Smooth muscle cell (in vitro differentiated cells): Measurements from ENCODE around the gene PALD1. TPM values are rescaled to one million over a fixed set of nuclear protein-coding genes. Genes with fewer than 3 reads are reported as not detected.

Experiments
- DNase-seq: peaks from one replicate; lab custom pipeline; 2025; ENCODE audit not compliant: unreplicated experiment; lab: John Stamatoyannopoulos, UW
- H2AFZ ChIP-seq: fragments of 200-600 bp; sonication (generic); 2 replicates; pipeline ENCODE4 v1.6.0; 2016; ENCODE audit warnings: antibody characterized with exemption, low read depth, mild to moderate bottlenecking
- H3F3A ChIP-seq: fragments of 200-600 bp; sonication (generic); 2 replicates; pipeline ENCODE4 v1.6.0; 2017; ENCODE audit warnings: antibody characterized with exemption, low read depth
- H3K27ac ChIP-seq: fragments of 200-600 bp; sonication (generic); 2 replicates; pipeline ENCODE4 v1.5.1; 2016; ENCODE audit warnings: low read depth, mild to moderate bottlenecking
- H3K27me3 ChIP-seq: fragments of 200-600 bp; sonication (generic); 2 replicates; pipeline ENCODE4 v1.6.1; 2016; ENCODE audit warnings: low read depth, mild to moderate bottlenecking
- H3K36me3 ChIP-seq: fragments of 200-600 bp; sonication (generic); 2 replicates; pipeline ENCODE4 v1.5.1; 2016; ENCODE audit warnings: low read depth
- H3K4me1 ChIP-seq: fragments of 200-600 bp; sonication (generic); 2 replicates; pipeline ENCODE4 v1.5.1; 2016; ENCODE audit warnings: low read depth
- H3K4me2 ChIP-seq: fragments of 200-600 bp; sonication (generic); 2 replicates; pipeline ENCODE4 v1.6.0; 2016; ENCODE audit warnings: mild to moderate bottlenecking
- H3K4me3 ChIP-seq: fragments of 200-600 bp; sonication (generic); 2 replicates; pipeline ENCODE4 v1.5.1; 2016; ENCODE audit warnings: mild to moderate bottlenecking
- H3K79me2 ChIP-seq: fragments of 200-600 bp; sonication (generic); 2 replicates; pipeline ENCODE4 v1.6.0; 2016; ENCODE audit warnings: low read depth, mild to moderate bottlenecking
- H3K9ac ChIP-seq: fragments of 200-600 bp; sonication (generic); 2 replicates; pipeline ENCODE4 v1.6.0; 2016; ENCODE audit warnings: low read depth
- H3K9me3 ChIP-seq: fragments of 200-600 bp; sonication (generic); replicated peaks from 2 replicates; pipeline ENCODE4 v1.5.1; 2016; ENCODE audit warnings: low read depth
- H4K20me1 ChIP-seq: fragments of 200-600 bp; sonication (generic); 2 replicates; pipeline ENCODE4 v1.6.0; 2016; ENCODE audit warnings: low read depth
- WGBS: methylation state at CpG from one replicate; pipeline ENCODE4 v1.1.7; 2016; ENCODE audit warnings: low lambda C conversion rate; 5-methylcytosine and 5-hydroxymethylcytosine counted together
- polyA plus RNA-seq: library from polyadenylated mRNA; unstranded; fragments of >200 nt; fragmentation: Nextera tagmentation; extraction: Ambion mirVana; gene quantifications from 2 replicates; pipeline ENCODE4 v1.2.1, GENCODE V29; 2016
- total RNA-seq: library from RNA; depleted of rRNA; stranded (reverse); fragments of >200 nt; gene quantifications from 2 replicates; pipeline ENCODE4 v1.2.3, GENCODE V29; 2014
- TF ChIP-seq, protein P1 (sequence below): fragments of 200-600 bp; sonication (generic); IDR thresholded peaks from 2 replicates; pipeline ENCODE4 v1.5.1; 2017; ENCODE audit warnings: borderline replicate concordance, mild to moderate bottlenecking, antibody characterized with exemption; ENCODE audit not compliant: insufficient read depth, poor library complexity, severe bottlenecking

The PALD1 gene
- total and polyA plus RNA-seq, 2 experiments from 2014 or later: 1.4 to 2.2 TPM

- no peak for DNase-seq
- peaks cover 12% of the 10 kb centered on the region for H3K4me1 ChIP-seq
- H3K9me3 ChIP-seq: no peaks in the 10 kb centered on the region
- 96% methylated on average over 17 of the region's 17 CpGs for WGBS
- no peak overlapping the region for H2AFZ ChIP-seq
- H3K27ac ChIP-seq: no peak overlapping the region
- H3K4me3 ChIP-seq: no peak overlapping the region
- no peaks in the 10 kb centered on the region for H4K20me1 ChIP-seq
- no peak overlapping the region for H3K4me2 ChIP-seq
- no peaks in the 10 kb centered on the region for H3F3A ChIP-seq
- TF ChIP-seq, protein P1, sequence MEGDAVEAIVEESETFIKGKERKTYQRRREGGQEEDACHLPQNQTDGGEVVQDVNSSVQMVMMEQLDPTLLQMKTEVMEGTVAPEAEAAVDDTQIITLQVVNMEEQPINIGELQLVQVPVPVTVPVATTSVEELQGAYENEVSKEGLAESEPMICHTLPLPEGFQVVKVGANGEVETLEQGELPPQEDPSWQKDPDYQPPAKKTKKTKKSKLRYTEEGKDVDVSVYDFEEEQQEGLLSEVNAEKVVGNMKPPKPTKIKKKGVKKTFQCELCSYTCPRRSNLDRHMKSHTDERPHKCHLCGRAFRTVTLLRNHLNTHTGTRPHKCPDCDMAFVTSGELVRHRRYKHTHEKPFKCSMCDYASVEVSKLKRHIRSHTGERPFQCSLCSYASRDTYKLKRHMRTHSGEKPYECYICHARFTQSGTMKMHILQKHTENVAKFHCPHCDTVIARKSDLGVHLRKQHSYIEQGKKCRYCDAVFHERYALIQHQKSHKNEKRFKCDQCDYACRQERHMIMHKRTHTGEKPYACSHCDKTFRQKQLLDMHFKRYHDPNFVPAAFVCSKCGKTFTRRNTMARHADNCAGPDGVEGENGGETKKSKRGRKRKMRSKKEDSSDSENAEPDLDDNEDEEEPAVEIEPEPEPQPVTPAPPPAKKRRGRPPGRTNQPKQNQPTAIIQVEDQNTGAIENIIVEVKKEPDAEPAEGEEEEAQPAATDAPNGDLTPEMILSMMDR: no peak
- no peaks in the 10 kb centered on the region for H3K36me3 ChIP-seq
- no peak overlapping the region for H3K9ac ChIP-seq
- no peaks in the 10 kb centered on the region for H3K27me3 ChIP-seq
- H3K79me2 ChIP-seq: no peaks in the 10 kb centered on the region
Measured at GRCh38 chr10:70532554-70533188, 54.1 kb downstream of the PALD1 start.

DNA sequence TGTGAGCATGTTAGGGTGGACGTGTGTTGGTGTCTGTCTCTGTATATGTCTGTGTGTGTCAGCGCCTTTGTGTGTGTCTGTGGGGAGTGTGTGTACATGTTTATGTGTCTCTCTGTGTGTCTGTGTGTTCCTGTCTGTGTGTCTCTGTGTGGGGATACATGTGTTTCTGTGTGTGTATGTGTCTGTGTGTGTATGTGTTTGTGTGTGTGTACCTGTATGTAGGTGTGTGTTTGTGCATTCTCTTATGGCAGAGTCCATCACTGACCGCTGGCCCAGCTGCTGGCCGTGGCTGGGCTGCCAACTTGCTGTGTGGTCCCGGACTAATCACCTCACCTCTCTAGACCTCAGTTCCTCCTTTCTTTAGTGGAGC, 54.6 kb downstream of the PALD1 start:
- no peak for DNase-seq
- 91% methylated on average over 5 of the region's 5 CpGs for WGBS
- no peak overlapping the region for H3K9ac ChIP-seq
- H4K20me1 ChIP-seq: no peaks in the 10 kb centered on the region
- H3K27ac ChIP-seq: no peak overlapping the region
- no peak overlapping the region for H3K4me3 ChIP-seq
- no peaks in the 10 kb centered on the region for H3K9me3 ChIP-seq
- H3K36me3 ChIP-seq: no peaks in the 10 kb centered on the region
- TF ChIP-seq, protein P1: no peak
- no peak overlapping the region for H2AFZ ChIP-seq
- H3K27me3 ChIP-seq: no peaks in the 10 kb centered on the region
- H3K4me1 ChIP-seq: peaks cover 12% of the 10 kb centered on the region
- H3K79me2 ChIP-seq: no peaks in the 10 kb centered on the region
- H3F3A ChIP-seq: no peaks in the 10 kb centered on the region
- no peak overlapping the region for H3K4me2 ChIP-seq

GRCh38 chr10:70534281-70534680, 55.7 kb downstream of the PALD1 start:
- Histone ChIP-seq H3F3A (no peaks in the 10 kb centered on the region), H3K4me1 (peaks cover 12% of the 10 kb centered on the region), H3K4me2 (no peak overlapping the region), H3K27ac (no peak overlapping the region), H3K79me2 (no peaks in the 10 kb centered on the region), H4K20me1 (no peaks in the 10 kb centered on the region), H3K9me3 (no peaks in the 10 kb centered on the region), H3K36me3 (no peaks in the 10 kb centered on the region), H3K27me3 (no peaks in the 10 kb centered on the region), H3K4me3 (no peak overlapping the region), H3K9ac (no peak overlapping the region), H2AFZ (no peak overlapping the region)
- TF ChIP-seq, protein P1: no peak
- no peak for DNase-seq
- 92% methylated on average over 10 of the region's 10 CpGs for WGBS

- no peaks in the 10 kb centered on the region for H3K36me3 ChIP-seq
- H3K27me3 ChIP-seq: no peaks in the 10 kb centered on the region
- 97% methylated on average over 2 of the region's 2 CpGs for WGBS
- DNase-seq: no peak
- H3K9me3 ChIP-seq: no peaks in the 10 kb centered on the region
- TF ChIP-seq, protein P1: no peak
- H3F3A ChIP-seq: no peaks in the 10 kb centered on the region
- H3K4me3 ChIP-seq: no peak overlapping the region
- H3K27ac ChIP-seq: no peak overlapping the region
- H4K20me1 ChIP-seq: no peaks in the 10 kb centered on the region
- H3K4me1 ChIP-seq: peaks cover 12% of the 10 kb centered on the region
- H2AFZ ChIP-seq: no peak overlapping the region
- H3K4me2 ChIP-seq: no peak overlapping the region
- H3K9ac ChIP-seq: no peak overlapping the region
- no peaks in the 10 kb centered on the region for H3K79me2 ChIP-seq
Measured at GRCh38 chr10:70535001-70535400, 56.4 kb downstream of the PALD1 start.
